ENCODE data around the gene SH3BGRL3. TPM values are rescaled to one million over a fixed set of nuclear protein-coding genes. Genes with fewer than 3 reads are reported as not detected.
"Not testable (repeated sequence)": the region's sequence is repeated elsewhere in the genome, so short reads cannot be mapped to it uniquely, and the experiment has no call there.

SH3BGRL3 gene
- total RNA-seq, 4 donors from 2014 or later: 5.0 to 86.6 (median 52.3) TPM

- intact Hi-C loops (cut with DNase I; ENCODE audit: low total_unique reads): loop anchor here (5.0 kb wide), 1 partner anchor 42 kb away; the partner anchor contains the start of gene SH3BGRL3
- Histone ChIP-seq H3K4me1 (no peaks in the 10 kb centered on the region), H3K9me3 (no peaks in the 10 kb centered on the region), H3K27me3 (no peaks in the 10 kb centered on the region), H3K27ac (no peak overlapping the region), H3K36me3 (no peaks in the 10 kb centered on the region), H3K4me3 (no peak overlapping the region)
- TF ChIP-seq POLR2A (IDR thresholded peaks at IDR 0.05) (no peak), CTCF (IDR thresholded peaks at IDR 0.05) (no peak)
- DNase-seq: no peak
These were observed 44.7 kb downstream of the SH3BGRL3 start for GRCh38 chr1:26324550-26324949.

GRCh38 chr1:26327956-26328362, 48.1 kb downstream of the SH3BGRL3 start:
- intact Hi-C loops (cut with DNase I; ENCODE audit: low total_unique reads): no loop called here
- Histone ChIP-seq H3K27ac (no peak overlapping the region), H3K9me3 (no peaks in the 10 kb centered on the region), H3K36me3 (no peaks in the 10 kb centered on the region), H3K4me1 (no peaks in the 10 kb centered on the region), H3K4me3 (no peak overlapping the region), H3K27me3 (no peaks in the 10 kb centered on the region)
- no peak for DNase-seq
- no peak for TF ChIP-seq POLR2A (IDR thresholded peaks at IDR 0.05)
- no peak for TF ChIP-seq CTCF (IDR thresholded peaks at IDR 0.05)

GRCh38 chr1:26328597-26328996, 48.7 kb downstream of the SH3BGRL3 start:
- H3K4me1 ChIP-seq: no peaks in the 10 kb centered on the region
- H3K27ac ChIP-seq: no peak overlapping the region
- no peaks in the 10 kb centered on the region for H3K9me3 ChIP-seq
- no peaks in the 10 kb centered on the region for H3K36me3 ChIP-seq
- H3K27me3 ChIP-seq: no peaks in the 10 kb centered on the region
- DNase-seq: no peak
- intact Hi-C loops (cut with DNase I; ENCODE audit: low total_unique reads): no loop called here
- TF ChIP-seq POLR2A (IDR thresholded peaks at IDR 0.05) (no peak), CTCF (IDR thresholded peaks at IDR 0.05) (no peak)
- no peak overlapping the region for H3K4me3 ChIP-seq

GRCh38 chr1:26329380-26329779, 49.5 kb downstream of the SH3BGRL3 start:
- intact Hi-C loops (cut with DNase I; ENCODE audit: low total_unique reads); DNase-seq; H3K36me3 ChIP-seq; H3K27me3 ChIP-seq; H3K9me3 ChIP-seq; H3K4me1 ChIP-seq; H3K4me3 ChIP-seq; H3K27ac ChIP-seq: not testable (repeated sequence)

- intact Hi-C loops (cut with DNase I; ENCODE audit: low total_unique reads): no loop called here
- Histone ChIP-seq H3K4me3 (no peak overlapping the region), H3K4me1 (no peaks in the 10 kb centered on the region), H3K36me3 (no peaks in the 10 kb centered on the region), H3K27me3 (peaks cover 0 to 12% of the 10 kb centered on the region in 2 donors), H3K27ac (no peak overlapping the region), H3K9me3 (no peaks in the 10 kb centered on the region)
- no peak for TF ChIP-seq POLR2A (IDR thresholded peaks at IDR 0.05)
- TF ChIP-seq CTCF (IDR thresholded peaks at IDR 0.05): no peak
- no peak for DNase-seq
These were observed 50.4 kb downstream of the SH3BGRL3 start for GRCh38 chr1:26330276-26330675.

Other genes with a start within 250 kb of the SH3BGRL3 start
- gene SLC30A2, start 234.0 kb upstream of the SH3BGRL3 start, total RNA-seq: under 1 TPM in 2 of 4 donors, not detected in 2; 0.07 to 0.49 TPM
- 1 to 10 TPM in 1 of 4 donors, under 1 TPM in 1, not detected in 2; 0.77 to 5.4 TPM for gene TRIM63, start 212.5 kb upstream of the SH3BGRL3 start, total RNA-seq
- gene PDIK1L, start 168.3 kb upstream of the SH3BGRL3 start, total RNA-seq: 10 to 100 TPM; 13.8 to 95.6 (median 20.9) TPM
- gene FAM110D, start 121.0 kb upstream of the SH3BGRL3 start, total RNA-seq: 10 to 100 TPM in 2 of 4 donors, 1 to 10 TPM in 2; 3.2 to 21.0 (median 14.0) TPM
- gene C1orf232, start 111.1 kb upstream of the SH3BGRL3 start, total RNA-seq: not detected
- gene ZNF593, start 110.2 kb upstream of the SH3BGRL3 start, total RNA-seq: 10 to 100 TPM in 3 of 4 donors, 1 to 10 TPM in 1; 7.9 to 27.1 (median 16.3) TPM
- not detected for gene ZNF593OS, start 108.3 kb upstream of the SH3BGRL3 start, total RNA-seq
- 10 to 100 TPM in 2 of 4 donors, 1 to 10 TPM in 1, under 1 TPM in 1; 0.29 to 13.3 (median 7.2) TPM for gene CNKSR1, start 102.6 kb upstream of the SH3BGRL3 start, total RNA-seq
- not detected for gene CATSPER4, start 89.5 kb upstream of the SH3BGRL3 start, total RNA-seq
- 10 to 100 TPM in 1 of 4 donors, 1 to 10 TPM in 3; 1.8 to 14.0 (median 5.3) TPM for gene CEP85, start 45.9 kb upstream of the SH3BGRL3 start, total RNA-seq
- 10 to 100 TPM in 3 of 4 donors, 1 to 10 TPM in 1; 7.4 to 36.5 (median 13.4) TPM for gene UBXN11, start 26.6 kb downstream of the SH3BGRL3 start, total RNA-seq
- 1 to 10 TPM in 1 of 4 donors, not detected in 3; 7.8 TPM for gene CD52, start 37.9 kb downstream of the SH3BGRL3 start, total RNA-seq
- gene CRYBG2, start 74.0 kb downstream of the SH3BGRL3 start, total RNA-seq: 1 to 10 TPM in 1 of 4 donors, not detected in 3; 3.0 TPM
- gene ZNF683, start 92.7 kb downstream of the SH3BGRL3 start, total RNA-seq: not detected
- under 1 TPM in 1 of 4 donors, not detected in 3; 0.14 TPM for gene LIN28A, start 130.7 kb downstream of the SH3BGRL3 start, total RNA-seq
- gene DHDDS, start 152.2 kb downstream of the SH3BGRL3 start, total RNA-seq: 10 to 100 TPM in 3 of 4 donors, 1 to 10 TPM in 1; 7.1 to 42.6 (median 26.6) TPM
- gene HMGN2, start 192.4 kb downstream of the SH3BGRL3 start, total RNA-seq: 100 to 1,000 TPM in 3 of 4 donors, 10 to 100 TPM in 1; 46.1 to 489 (median 201) TPM
- gene RPS6KA1, start 249.7 kb downstream of the SH3BGRL3 start, total RNA-seq: 10 to 100 TPM; 10.8 to 51.8 (median 14.6) TPM

Measured in uterus (tissue), 4 donors.